GM12878 (cell line): Measurements from ENCODE around the gene STK4. TPM values are rescaled to one million over a fixed set of nuclear protein-coding genes. Genes with fewer than 3 reads are reported as not detected.

ENCODE experiments used
- BHLHE40 ChIP-seq, 2 experiments: fragments of 450-650 bp in 1 of 2; IDR thresholded peaks; 2 replicates each; pipeline ENCODE4 v1.6.1; 2011 to 2017; ENCODE audit warnings: low read depth in 2 of 2, borderline replicate concordance in 1 of 2, improper control_type of control experiment in 1 of 2, low read length in 1 of 2, mild to moderate bottlenecking in 1 of 2
- EGR1 ChIP-seq, 2 experiments: IDR thresholded peaks; 1 replicate in 1 of 2; 2 replicates in 1 of 2; pipeline ENCODE4 v1.6.1; 2011 to 2012; ENCODE audit warnings: low read depth in 2 of 2, low read length in 2 of 2, borderline replicate concordance in 1 of 2, mild to moderate bottlenecking in 1 of 2, moderate library complexity in 1 of 2
- ETV6 ChIP-seq, 2 experiments: fragments of 450-650 bp in 1 of 2; IDR thresholded peaks in 1 of 2; conservative IDR thresholded peaks in 1 of 2; 2 replicates each; pipeline ENCODE4 v1.6.1; 2014; ENCODE audit warnings: antibody characterized with exemption in 1 of 2, borderline replicate concordance in 1 of 2, low read depth in 1 of 2, mild to moderate bottlenecking in 1 of 2, moderate library complexity in 1 of 2
- HDAC2 ChIP-seq: fragments of 200-600 bp; sonication (generic); IDR thresholded peaks from 2 replicates; pipeline ENCODE4 v1.6.1; 2017
- JUNB ChIP-seq: IDR thresholded peaks from 2 replicates; pipeline ENCODE4 v1.6.1; 2016; ENCODE audit warnings: antibody characterized with exemption, mild to moderate bottlenecking
- JUND ChIP-seq: IDR thresholded peaks from 2 replicates; pipeline ENCODE4 v1.6.1; 2012; ENCODE audit warnings: low read depth, mild to moderate bottlenecking, low read length, improper control_type of control experiment, moderate library complexity
- KLF5 ChIP-seq: fragments of 450-650 bp; IDR thresholded peaks from 2 replicates; pipeline ENCODE4 v1.6.1; 2014; ENCODE audit warnings: mild to moderate bottlenecking; ENCODE audit not compliant: partially characterized antibody
- MTA2 ChIP-seq: fragments of 450-650 bp; IDR thresholded peaks from 2 replicates; pipeline ENCODE4 v1.6.1; 2016; ENCODE audit warnings: low read depth, mild to moderate bottlenecking, moderate library complexity
- NFIC ChIP-seq: IDR thresholded peaks from 2 replicates; pipeline ENCODE4 v1.6.1; 2012; ENCODE audit warnings: low read depth, mild to moderate bottlenecking, inconsistent platforms, low read length, moderate library complexity
- PAX5 ChIP-seq: IDR thresholded peaks from 2 replicates; pipeline ENCODE4 v1.6.1; 2011; ENCODE audit warnings: low read depth, low read length, borderline replicate concordance
- PAX8 ChIP-seq: fragments of 450-650 bp; IDR thresholded peaks from 2 replicates; pipeline ENCODE4 v1.6.1; 2017; ENCODE audit warnings: mild to moderate bottlenecking, moderate library complexity
- RAD51 ChIP-seq: fragments of 450-650 bp; IDR thresholded peaks from 2 replicates; pipeline ENCODE4 v1.6.1; 2016; ENCODE audit warnings: moderate library complexity, mild to moderate bottlenecking, inconsistent platforms
- RCOR1 ChIP-seq: conservative IDR thresholded peaks from 2 replicates; pipeline ENCODE4 v1.6.1; 2012; ENCODE audit warnings: low read depth, low read length, improper control_type of control experiment
- SP1 ChIP-seq: IDR thresholded peaks from one replicate; pipeline ENCODE4 v1.6.1; 2011; ENCODE audit warnings: low read depth, low read length
- TCF3 ChIP-seq: IDR thresholded peaks from 2 replicates; pipeline ENCODE4 v1.6.1; 2012; ENCODE audit warnings: low read depth, mild to moderate bottlenecking, low read length, borderline replicate concordance; ENCODE audit not compliant: insufficient read depth
- ZNF207 ChIP-seq: fragments of 450-650 bp; IDR thresholded peaks from 2 replicates; pipeline ENCODE4 v1.6.1; 2014; ENCODE audit warnings: antibody characterized with exemption, mild to moderate bottlenecking, borderline replicate concordance
- ZNF622 ChIP-seq: fragments of 450-650 bp; IDR thresholded peaks from 2 replicates; pipeline ENCODE4 v1.6.1; 2017; ENCODE audit warnings: mild to moderate bottlenecking, inconsistent platforms
- polyA plus RNA-seq, 11 experiments: library from polyadenylated mRNA; depleted of rRNA in 4 of 11; unstranded in 6 of 11; stranded (reverse) in 5 of 11; fragments of >200 nt; fragmentation: Nextera tagmentation in 4 of 11; fragmentation: Illumina TruSeq in 1 of 11; extraction: Ambion mirVana in 4 of 11; extraction: Trizol in 1 of 11; gene quantifications; 1 replicate in 1 of 11; 2 replicates in 10 of 11; pipeline versions ENCODE4 v1.2.1 to v1.2.3, GENCODE V29; 2011 to 2016; ENCODE audit warnings: inconsistent platforms in 2 of 11, missing spikeins in 2 of 11, low read depth in 1 of 11
- total RNA-seq, 4 experiments: library from RNA; depleted of rRNA in 3 of 4; stranded (reverse); fragments of >200 nt in 3 of 4; fragmentation: Illumina TruSeq in 1 of 4; extraction: Trizol in 1 of 4; gene quantifications; 2 replicates each; pipeline versions ENCODE4 v1.2.1 to v1.2.3, GENCODE V29; 2013 to 2021
- TF ChIP-seq, protein P1 (sequence below): IDR thresholded peaks from 2 replicates; pipeline ENCODE4 v1.6.1; 2011; ENCODE audit warnings: mild to moderate bottlenecking, low read depth, low read length, moderate library complexity; ENCODE audit not compliant: insufficient replicate concordance
- TF ChIP-seq, protein P2 (sequence below): IDR thresholded peaks from 2 replicates; pipeline ENCODE4 v1.6.1; 2011; ENCODE audit warnings: borderline replicate concordance, low read depth, mild to moderate bottlenecking, moderate library complexity, low read length; ENCODE audit not compliant: insufficient read depth, poor library complexity, severe bottlenecking
- TF ChIP-seq, protein P3 (sequence below): fragments of 450-650 bp; IDR thresholded peaks from 2 replicates; pipeline ENCODE4 v1.6.1; 2018; ENCODE audit warnings: borderline replicate concordance, mild to moderate bottlenecking; ENCODE audit not compliant: partially characterized antibody
- TF ChIP-seq, protein P4 (sequence below): fragments of 450-650 bp; IDR thresholded peaks from 2 replicates; pipeline ENCODE4 v1.6.1; 2017; ENCODE audit warnings: mild to moderate bottlenecking, moderate library complexity

STK4 gene
- total and polyA plus RNA-seq, 10 of the 15 experiments (the other 5 are each of a cell fraction or from before 2014, with no cell fraction given), result 24.0 to 135 (median 89.7) TPM

DNA sequence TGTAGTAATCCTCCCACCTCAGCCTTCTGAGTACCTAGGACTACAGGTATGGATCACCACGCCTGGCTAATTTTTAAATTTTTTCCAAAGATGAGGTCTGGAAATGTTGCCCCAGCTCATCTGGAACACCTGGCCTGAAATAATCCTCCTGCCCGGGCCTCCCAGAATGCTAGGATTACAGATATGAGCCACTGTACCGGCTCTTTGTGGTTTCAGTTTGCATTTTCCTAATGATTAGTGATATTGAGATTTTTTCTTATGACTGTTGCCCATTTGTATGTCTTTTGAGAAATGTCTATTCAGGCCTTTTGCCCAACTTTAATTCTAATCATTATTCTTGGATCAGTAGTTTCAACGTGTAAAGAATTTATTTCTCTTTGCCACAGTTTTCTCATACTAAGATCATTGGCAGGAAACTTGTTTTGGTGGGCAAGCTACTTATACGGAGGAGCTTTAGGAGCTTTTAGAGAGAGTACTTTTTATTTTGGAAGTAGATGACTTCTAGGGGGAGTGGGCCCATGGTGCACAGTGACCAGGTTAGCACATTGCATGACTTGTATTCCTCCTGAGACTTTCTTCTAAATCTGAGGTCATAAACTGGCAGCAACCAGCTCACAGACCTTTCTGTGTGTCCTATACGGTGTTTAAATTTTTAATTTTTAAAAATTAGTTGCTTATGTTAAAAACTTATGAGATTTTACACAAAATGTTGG is 62.3 kb downstream of the STK4 start (continued):
- TF ChIP-seq, protein P1, sequence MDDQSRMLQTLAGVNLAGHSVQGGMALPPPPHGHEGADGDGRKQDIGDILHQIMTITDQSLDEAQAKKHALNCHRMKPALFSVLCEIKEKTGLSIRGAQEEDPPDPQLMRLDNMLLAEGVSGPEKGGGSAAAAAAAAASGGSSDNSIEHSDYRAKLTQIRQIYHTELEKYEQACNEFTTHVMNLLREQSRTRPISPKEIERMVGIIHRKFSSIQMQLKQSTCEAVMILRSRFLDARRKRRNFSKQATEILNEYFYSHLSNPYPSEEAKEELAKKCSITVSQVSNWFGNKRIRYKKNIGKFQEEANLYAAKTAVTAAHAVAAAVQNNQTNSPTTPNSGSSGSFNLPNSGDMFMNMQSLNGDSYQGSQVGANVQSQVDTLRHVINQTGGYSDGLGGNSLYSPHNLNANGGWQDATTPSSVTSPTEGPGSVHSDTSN, result no peak
- TF ChIP-seq KLF5 (no peak), ZNF622 (no peak), RCOR1 (no peak), ETV6 (conservative IDR thresholded peaks at IDR 0.05 in 1 of 2, IDR thresholded peaks at IDR 0.05 in 1 of 2; ENCODE audit: borderline replicate concordance in 1 of 2, low read depth in 1 of 2) (peak in 1 of 2 experiments; percentile 12; a peak in 1 of 4 replicates), BHLHE40 (IDR thresholded peaks at IDR 0.05; ENCODE audit: borderline replicate concordance in 1 of 2, low read depth in 2 of 2, low read length in 1 of 2) (no peak), ZNF207 (no peak), PAX5 (no peak), HDAC2 (no peak), JUND (no peak), NFIC (0 out of 2 replicates have a peak, but pooled peaks have one; percentile 29), MTA2 (no peak), PAX8 (no peak), RAD51 (no peak), JUNB (peak; percentile 71), EGR1 (IDR thresholded peaks at IDR 0.05; ENCODE audit: borderline replicate concordance in 1 of 2, low read depth in 2 of 2, low read length in 2 of 2) (no peak), TCF3 (0 out of 2 replicates have a peak, but pooled peaks have one; percentile 15), SP1 (no peak)
- TF ChIP-seq, protein P2, sequence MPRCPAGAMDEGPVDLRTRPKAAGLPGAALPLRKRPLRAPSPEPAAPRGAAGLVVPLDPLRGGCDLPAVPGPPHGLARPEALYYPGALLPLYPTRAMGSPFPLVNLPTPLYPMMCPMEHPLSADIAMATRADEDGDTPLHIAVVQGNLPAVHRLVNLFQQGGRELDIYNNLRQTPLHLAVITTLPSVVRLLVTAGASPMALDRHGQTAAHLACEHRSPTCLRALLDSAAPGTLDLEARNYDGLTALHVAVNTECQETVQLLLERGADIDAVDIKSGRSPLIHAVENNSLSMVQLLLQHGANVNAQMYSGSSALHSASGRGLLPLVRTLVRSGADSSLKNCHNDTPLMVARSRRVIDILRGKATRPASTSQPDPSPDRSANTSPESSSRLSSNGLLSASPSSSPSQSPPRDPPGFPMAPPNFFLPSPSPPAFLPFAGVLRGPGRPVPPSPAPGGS, result no peak
- TF ChIP-seq, protein P3, sequence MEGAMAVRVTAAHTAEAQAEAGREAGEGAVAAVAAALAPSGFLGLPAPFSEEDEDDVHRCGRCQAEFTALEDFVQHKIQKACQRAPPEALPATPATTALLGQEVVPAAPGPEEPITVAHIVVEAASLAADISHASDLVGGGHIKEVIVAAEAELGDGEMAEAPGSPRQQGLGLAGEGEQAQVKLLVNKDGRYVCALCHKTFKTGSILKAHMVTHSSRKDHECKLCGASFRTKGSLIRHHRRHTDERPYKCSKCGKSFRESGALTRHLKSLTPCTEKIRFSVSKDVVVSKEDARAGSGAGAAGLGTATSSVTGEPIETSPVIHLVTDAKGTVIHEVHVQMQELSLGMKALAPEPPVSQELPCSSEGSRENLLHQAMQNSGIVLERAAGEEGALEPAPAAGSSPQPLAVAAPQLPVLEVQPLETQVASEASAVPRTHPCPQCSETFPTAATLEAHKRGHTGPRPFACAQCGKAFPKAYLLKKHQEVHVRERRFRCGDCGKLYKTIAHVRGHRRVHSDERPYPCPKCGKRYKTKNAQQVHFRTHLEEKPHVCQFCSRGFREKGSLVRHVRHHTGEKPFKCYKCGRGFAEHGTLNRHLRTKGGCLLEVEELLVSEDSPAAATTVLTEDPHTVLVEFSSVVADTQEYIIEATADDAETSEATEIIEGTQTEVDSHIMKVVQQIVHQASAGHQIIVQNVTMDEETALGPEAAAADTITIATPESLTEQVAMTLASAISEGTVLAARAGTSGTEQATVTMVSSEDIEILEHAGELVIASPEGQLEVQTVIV, result no peak
- TF ChIP-seq, protein P4, sequence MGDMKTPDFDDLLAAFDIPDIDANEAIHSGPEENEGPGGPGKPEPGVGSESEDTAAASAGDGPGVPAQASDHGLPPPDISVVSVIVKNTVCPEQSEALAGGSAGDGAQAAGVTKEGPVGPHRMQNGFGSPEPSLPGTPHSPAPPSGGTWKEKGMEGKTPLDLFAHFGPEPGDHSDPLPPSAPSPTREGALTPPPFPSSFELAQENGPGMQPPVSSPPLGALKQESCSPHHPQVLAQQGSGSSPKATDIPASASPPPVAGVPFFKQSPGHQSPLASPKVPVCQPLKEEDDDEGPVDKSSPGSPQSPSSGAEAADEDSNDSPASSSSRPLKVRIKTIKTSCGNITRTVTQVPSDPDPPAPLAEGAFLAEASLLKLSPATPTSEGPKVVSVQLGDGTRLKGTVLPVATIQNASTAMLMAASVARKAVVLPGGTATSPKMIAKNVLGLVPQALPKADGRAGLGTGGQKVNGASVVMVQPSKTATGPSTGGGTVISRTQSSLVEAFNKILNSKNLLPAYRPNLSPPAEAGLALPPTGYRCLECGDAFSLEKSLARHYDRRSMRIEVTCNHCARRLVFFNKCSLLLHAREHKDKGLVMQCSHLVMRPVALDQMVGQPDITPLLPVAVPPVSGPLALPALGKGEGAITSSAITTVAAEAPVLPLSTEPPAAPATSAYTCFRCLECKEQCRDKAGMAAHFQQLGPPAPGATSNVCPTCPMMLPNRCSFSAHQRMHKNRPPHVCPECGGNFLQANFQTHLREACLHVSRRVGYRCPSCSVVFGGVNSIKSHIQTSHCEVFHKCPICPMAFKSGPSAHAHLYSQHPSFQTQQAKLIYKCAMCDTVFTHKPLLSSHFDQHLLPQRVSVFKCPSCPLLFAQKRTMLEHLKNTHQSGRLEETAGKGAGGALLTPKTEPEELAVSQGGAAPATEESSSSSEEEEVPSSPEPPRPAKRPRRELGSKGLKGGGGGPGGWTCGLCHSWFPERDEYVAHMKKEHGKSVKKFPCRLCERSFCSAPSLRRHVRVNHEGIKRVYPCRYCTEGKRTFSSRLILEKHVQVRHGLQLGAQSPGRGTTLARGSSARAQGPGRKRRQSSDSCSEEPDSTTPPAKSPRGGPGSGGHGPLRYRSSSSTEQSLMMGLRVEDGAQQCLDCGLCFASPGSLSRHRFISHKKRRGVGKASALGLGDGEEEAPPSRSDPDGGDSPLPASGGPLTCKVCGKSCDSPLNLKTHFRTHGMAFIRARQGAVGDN, result no peak
